SK-N-SH (cell line): ENCODE data around the gene RRP8. TPM values are rescaled to one million over a fixed set of nuclear protein-coding genes. Genes with fewer than 3 reads are reported as not detected.

Experiments
- CTCF ChIA-PET: fragments of 300-600, 350-600 bp; formaldehyde crosslinking; extraction: SDS; loops from one replicate; lab custom pipeline; 2021; lab: Yijun Ruan, JAX
- POLR2A ChIA-PET: fragments of 350-600 bp; sonication (Branson Sonifier 250); formaldehyde crosslinking; extraction: SDS; loops from one replicate; lab custom pipeline; 2020; ENCODE audit warnings: antibody characterized with exemption, inconsistent platforms; lab: Yijun Ruan, JAX
- DNase-seq: peaks from one replicate; pipeline ENCODE4 v3.0.0; 2012
- H2AFZ ChIP-seq: fragments of 200-600 bp; sonication (generic); 2 replicates; pipeline ENCODE4 v1.8.1; 2016; ENCODE audit warnings: antibody characterized with exemption, mild to moderate bottlenecking, low read depth
- H3F3A ChIP-seq: fragments of 200-600 bp; sonication (generic); replicated peaks from 2 replicates; pipeline ENCODE3; 2016; ENCODE audit warnings: antibody characterized with exemption, mild to moderate bottlenecking; ENCODE audit not compliant: insufficient read depth
- H3K27ac ChIP-seq, 2 experiments: fragments of 200-500 bp in 1 of 2; fragments of 200-600 bp in 1 of 2; sonication (Bioruptor generic) in 1 of 2; sonication (generic), shearing (Covaris generic) in 1 of 2; 2 replicates each; pipeline versions ENCODE4 v1.5.1 to v1.6.1; 2014 to 2016; ENCODE audit warnings: low read depth in 2 of 2, inconsistent platforms in 1 of 2, low read length in 1 of 2, mild to moderate bottlenecking in 1 of 2, mixed read lengths in 1 of 2
- H3K27me3 ChIP-seq: fragments of 200-600 bp; sonication (generic), shearing (Covaris generic); 2 replicates; pipeline ENCODE4 v1.6.1; 2016; ENCODE audit warnings: mixed run types; ENCODE audit not compliant: insufficient read depth
- H3K36me3 ChIP-seq, 2 experiments: fragments of 200-500 bp in 1 of 2; fragments of 200-600 bp in 1 of 2; sonication (Bioruptor generic) in 1 of 2; sonication (generic) in 1 of 2; replicated peaks in 1 of 2; 2 replicates each; pipeline versions ENCODE3 to v1.5.1; 2014 to 2016; ENCODE audit warnings: low read length in 1 of 2, mild to moderate bottlenecking in 1 of 2; ENCODE audit not compliant: insufficient read depth in 2 of 2, control insufficient read depth in 1 of 2
- H3K4me1 ChIP-seq, 2 experiments: fragments of 200-500 bp in 1 of 2; fragments of 200-600 bp in 1 of 2; sonication (Bioruptor generic) in 1 of 2; sonication (generic), shearing (Covaris generic) in 1 of 2; 2 replicates each; pipeline versions ENCODE4 v1.5.1 to v1.6.1; 2014 to 2016; ENCODE audit warnings: low read depth in 1 of 2, low read length in 1 of 2, mixed run types in 1 of 2; ENCODE audit not compliant: insufficient read depth in 2 of 2, control insufficient read depth in 1 of 2
- H3K4me2 ChIP-seq: fragments of 200-600 bp; sonication (generic), shearing (Covaris generic); 2 replicates; pipeline ENCODE4 v1.6.1; 2017; ENCODE audit warnings: mixed run types
- H3K4me3 ChIP-seq, 2 experiments: fragments of 200-500 bp in 1 of 2; fragments of 200-600 bp in 1 of 2; sonication (Bioruptor generic) in 1 of 2; sonication (generic), shearing (Covaris generic) in 1 of 2; 2 replicates each; pipeline versions ENCODE4 v1.5.1 to v1.8.1; 2014 to 2016; ENCODE audit warnings: low read depth in 2 of 2, inconsistent platforms in 1 of 2, low read length in 1 of 2, mild to moderate bottlenecking in 1 of 2, mixed read lengths in 1 of 2, moderate library complexity in 1 of 2
- H3K79me2 ChIP-seq: fragments of 200-600 bp; sonication (generic); 2 replicates; pipeline ENCODE4 v1.8.1; 2017; ENCODE audit warnings: mild to moderate bottlenecking; ENCODE audit not compliant: insufficient read depth
- H3K9ac ChIP-seq: fragments of 200-600 bp; sonication (generic); 2 replicates; pipeline ENCODE4 v1.6.1; 2017; ENCODE audit warnings: mixed run types
- H3K9me2 ChIP-seq: fragments of 200-600 bp; sonication (generic); 2 replicates; pipeline ENCODE4 v1.6.1; 2017; ENCODE audit warnings: mixed run types
- H3K9me3 ChIP-seq: fragments of 200-600 bp; sonication (generic); 2 replicates; pipeline ENCODE4 v1.6.1; 2017; ENCODE audit warnings: mixed run types, mild to moderate bottlenecking, moderate library complexity
- H4K20me1 ChIP-seq: fragments of 200-600 bp; sonication (generic); 2 replicates; pipeline ENCODE4 v1.6.1; 2017; ENCODE audit warnings: mild to moderate bottlenecking, mixed run types; ENCODE audit not compliant: insufficient read depth
- CHD2 ChIP-seq: fragments of 150-350 bp; IDR thresholded peaks from 2 replicates; pipeline ENCODE4 v1.6.1; 2018; ENCODE audit warnings: low read length; ENCODE audit not compliant: partially characterized antibody
- ELF1 ChIP-seq: IDR thresholded peaks from 2 replicates; pipeline ENCODE4 v1.4.0; 2012
- EZH2phosphoT487 ChIP-seq: fragments of 200-600 bp; sonication (generic); IDR thresholded peaks from 2 replicates; pipeline ENCODE4 v1.6.1; 2017; ENCODE audit warnings: low read depth, mixed run types, mild to moderate bottlenecking, antibody characterized with exemption, moderate library complexity, borderline replicate concordance
- FOSL2 ChIP-seq: IDR thresholded peaks from 2 replicates; pipeline ENCODE4 v1.4.0; 2012; ENCODE audit warnings: low read depth, mild to moderate bottlenecking, moderate library complexity, borderline replicate concordance
- FOXJ3 ChIP-seq: sonication (generic); formaldehyde crosslinking; IDR thresholded peaks from 2 replicates; pipeline ENCODE4 v1.5.1; 2020; ENCODE audit warnings: mild to moderate bottlenecking, missing genetic modification reagents
- GATA2 ChIP-seq: sonication (generic); formaldehyde crosslinking; IDR thresholded peaks from 2 replicates; pipeline ENCODE4 v1.5.0; 2020; ENCODE audit warnings: mild to moderate bottlenecking, missing genetic modification reagents
- IRF3 ChIP-seq: fragments of 150-350 bp; IDR thresholded peaks from 2 replicates; pipeline ENCODE4 v1.6.1; 2016; ENCODE audit warnings: mild to moderate bottlenecking, low read depth, low read length
- JUND ChIP-seq: IDR thresholded peaks from 2 replicates; pipeline ENCODE4 v1.4.0; 2012
- MEF2A ChIP-seq: IDR thresholded peaks from 2 replicates; pipeline ENCODE4 v1.4.0; 2012; ENCODE audit warnings: low read depth, borderline replicate concordance
- MXI1 ChIP-seq: IDR thresholded peaks from 2 replicates; pipeline ENCODE4 v1.6.1; 2012; ENCODE audit warnings: mild to moderate bottlenecking, low read depth, low read length, improper control_type of control experiment
- NFIC ChIP-seq: IDR thresholded peaks from 2 replicates; pipeline ENCODE4 v1.4.0; 2012; ENCODE audit warnings: borderline replicate concordance
- NRF1 ChIP-seq: IDR thresholded peaks from 2 replicates; pipeline ENCODE4 v1.6.1; 2012; ENCODE audit warnings: low read depth, mild to moderate bottlenecking, low read length
- RAD21 ChIP-seq: IDR thresholded peaks from 2 replicates; pipeline ENCODE4 v1.6.1; 2012; ENCODE audit warnings: mild to moderate bottlenecking, low read length
- RCOR1 ChIP-seq: fragments of 150-350 bp; IDR thresholded peaks from 2 replicates; pipeline ENCODE4 v1.6.1; 2017; ENCODE audit warnings: antibody characterized with exemption, low read length
- REST ChIP-seq: IDR thresholded peaks from 2 replicates; pipeline ENCODE4 v1.6.1; 2012; ENCODE audit warnings: mild to moderate bottlenecking, low read depth, low read length, moderate library complexity
- RFX5 ChIP-seq: IDR thresholded peaks from 2 replicates; pipeline ENCODE4 v1.6.1; 2012; ENCODE audit warnings: mild to moderate bottlenecking, improper control_type of control experiment, low read length
- RXRA ChIP-seq: IDR thresholded peaks from 2 replicates; pipeline ENCODE4 v1.4.0; 2012; ENCODE audit warnings: low read depth, mild to moderate bottlenecking, borderline replicate concordance
- SIN3A ChIP-seq: IDR thresholded peaks from 2 replicates; pipeline ENCODE4 v1.6.1; 2012; ENCODE audit warnings: low read depth, mild to moderate bottlenecking, low read length, moderate library complexity, borderline replicate concordance
- TEAD4 ChIP-seq: IDR thresholded peaks from 2 replicates; pipeline ENCODE4 v1.4.0; 2012; ENCODE audit warnings: mild to moderate bottlenecking, borderline replicate concordance; ENCODE audit not compliant: insufficient read depth
- USF2 ChIP-seq: fragments of 150-350 bp; IDR thresholded peaks from 2 replicates; pipeline ENCODE4 v1.6.1; 2017; ENCODE audit warnings: antibody characterized with exemption, low read length, low read depth, borderline replicate concordance
- YY1 ChIP-seq: IDR thresholded peaks from 2 replicates; pipeline ENCODE4 v1.4.0; 2012; ENCODE audit warnings: low read depth, mild to moderate bottlenecking
- WGBS: methylation state at CpG from one replicate; pipeline ENCODE4 v1.1.6; 2017; ENCODE audit warnings: low lambda C conversion rate; 5-methylcytosine and 5-hydroxymethylcytosine counted together
- polyA plus RNA-seq, 3 experiments: library from polyadenylated mRNA; depleted of rRNA; stranded (reverse); fragments of >200 nt; gene quantifications; 2 replicates each; pipeline ENCODE4 v1.2.3, GENCODE V29; 2012

Gene RRP8
- polyA plus RNA-seq, 1 of the 3 experiments (the other 2 are of a cell fraction): 7.8 TPM

- no peak for TF ChIP-seq USF2
- TF ChIP-seq EZH2phosphoT487: no peak
- TF ChIP-seq FOXJ3: peak; percentile 70; the same call in 1 of the 2 replicates
- TF ChIP-seq REST: no peak
- TF ChIP-seq RCOR1: 0 out of 2 replicates have a peak, but pooled peaks have one; percentile 34
- no peak for TF ChIP-seq RXRA
- TF ChIP-seq NFIC: 0 out of 2 replicates have a peak, but pooled peaks have one; percentile 15
- TF ChIP-seq FOSL2: no peak; the same call in 1 of the 2 replicates
- TF ChIP-seq JUND: no peak
- peak; percentile 99 for TF ChIP-seq MXI1
Measured at GRCh38 chr11:6603287-6604080, at the start of gene RRP8, which contains the start of gene ILK (continued).

- no peak for DNase-seq
- H3K9me2 ChIP-seq: no peaks in the 10 kb centered on the region
- no peak overlapping the region for H3K4me3 ChIP-seq
- no peaks in the 10 kb centered on the region for H3K36me3 ChIP-seq
- no peaks in the 10 kb centered on the region for H3K9me3 ChIP-seq
- no peak overlapping the region; a peak in 1 of 4 replicates for H3K27ac ChIP-seq
- no peaks in the 10 kb centered on the region for H4K20me1 ChIP-seq
- CTCF ChIA-PET: interaction anchor here (1.5 to 1.9 kb wide), 2 partner anchors 30 to 40 kb away, joined by 4 to 5 read pairs; partner anchors contain the start of gene MRPL17
- H2AFZ ChIP-seq: no peak overlapping the region
- peaks cover 4% of the 10 kb centered on the region for H3F3A ChIP-seq
- WGBS: 95% methylated on average over 1 of the region's 1 CpG
- H3K79me2 ChIP-seq: no peaks in the 10 kb centered on the region
- POLR2A ChIA-PET: no interaction called here
- H3K9ac ChIP-seq: no peak overlapping the region
- no peaks in the 10 kb centered on the region for H3K27me3 ChIP-seq
- peaks cover 0 to 38% of the 10 kb centered on the region in 2 experiments; a peak in 1 of 4 replicates for H3K4me1 ChIP-seq
- no peak overlapping the region for H3K4me2 ChIP-seq
- TF ChIP-seq GATA2 (CRISPR knock-in tag) (no peak), TEAD4 (no peak), RFX5 (no peak), RCOR1 (no peak), REST (no peak), ELF1 (no peak), IRF3 (no peak), CHD2 (no peak), SIN3A (no peak), RAD21 (no peak), JUND (no peak), MEF2A (no peak), YY1 (no peak), NRF1 (no peak)
Measured at GRCh38 chr11:6653097-6653496, 49.7 kb upstream of the RRP8 start.
